AG04450 (cell line): ENCODE data around the gene TRPT1. TPM values are rescaled to one million over a fixed set of nuclear protein-coding genes. Genes with fewer than 3 reads are reported as not detected.

ENCODE experiments used
- CTCF ChIA-PET: fragments of 300-600, 350-600 bp; formaldehyde crosslinking; extraction: SDS; loops from one replicate; lab custom pipeline; 2022; ENCODE audit warnings: antibody characterized with exemption, inconsistent platforms; lab: Charles Lee
- POLR2A ChIA-PET: fragments of 350-600 bp; formaldehyde crosslinking; extraction: SDS; loops from one replicate; lab custom pipeline; 2021; ENCODE audit warnings: antibody characterized with exemption, inconsistent platforms; lab: Yijun Ruan, JAX
- DNase-seq: peaks from one replicate; pipeline ENCODE4 v3.0.0-alpha.2; 2011; ENCODE audit warnings: low read depth, low spot score
- H3K27ac ChIP-seq: one replicate; pipeline ENCODE4 v1.5.1; 2012; ENCODE audit warnings: low read depth, low read length, control low read depth
- H3K27me3 ChIP-seq: one replicate; pipeline ENCODE4 v1.6.0; 2012; ENCODE audit warnings: low read length; ENCODE audit not compliant: control insufficient read depth, insufficient read depth
- H3K4me3 ChIP-seq: 2 replicates; pipeline ENCODE4 v1.5.1; 2011; ENCODE audit warnings: mild to moderate bottlenecking, low read depth, low read length, control low read depth
- H3K9me3 ChIP-seq: 2 replicates; pipeline ENCODE4 v1.5.1; 2012; ENCODE audit warnings: low read length; ENCODE audit not compliant: control insufficient read depth, insufficient read depth
- polyA plus RNA-seq: library from polyadenylated mRNA; depleted of rRNA; stranded (reverse); fragments of >200 nt; gene quantifications from 2 replicates; pipeline ENCODE4 v1.2.3, GENCODE V29; 2011
- TF ChIP-seq, protein P1 (sequence below): IDR thresholded peaks from 2 replicates; pipeline ENCODE4 v1.5.1; 2011; ENCODE audit warnings: low read depth, low read length, control low read depth, inconsistent platforms

Gene TRPT1
- polyA plus RNA-seq, 1 experiment: 21.6 TPM

- no peak overlapping the region for H3K27ac ChIP-seq
- no peak for DNase-seq
- TF ChIP-seq, protein P1, sequence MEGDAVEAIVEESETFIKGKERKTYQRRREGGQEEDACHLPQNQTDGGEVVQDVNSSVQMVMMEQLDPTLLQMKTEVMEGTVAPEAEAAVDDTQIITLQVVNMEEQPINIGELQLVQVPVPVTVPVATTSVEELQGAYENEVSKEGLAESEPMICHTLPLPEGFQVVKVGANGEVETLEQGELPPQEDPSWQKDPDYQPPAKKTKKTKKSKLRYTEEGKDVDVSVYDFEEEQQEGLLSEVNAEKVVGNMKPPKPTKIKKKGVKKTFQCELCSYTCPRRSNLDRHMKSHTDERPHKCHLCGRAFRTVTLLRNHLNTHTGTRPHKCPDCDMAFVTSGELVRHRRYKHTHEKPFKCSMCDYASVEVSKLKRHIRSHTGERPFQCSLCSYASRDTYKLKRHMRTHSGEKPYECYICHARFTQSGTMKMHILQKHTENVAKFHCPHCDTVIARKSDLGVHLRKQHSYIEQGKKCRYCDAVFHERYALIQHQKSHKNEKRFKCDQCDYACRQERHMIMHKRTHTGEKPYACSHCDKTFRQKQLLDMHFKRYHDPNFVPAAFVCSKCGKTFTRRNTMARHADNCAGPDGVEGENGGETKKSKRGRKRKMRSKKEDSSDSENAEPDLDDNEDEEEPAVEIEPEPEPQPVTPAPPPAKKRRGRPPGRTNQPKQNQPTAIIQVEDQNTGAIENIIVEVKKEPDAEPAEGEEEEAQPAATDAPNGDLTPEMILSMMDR: no peak
- ChIA-PET POLR2A (interaction anchor here (0.7 to 1.8 kb wide), 2 partner anchors 11 to 88 kb away, joined by 7 read pairs; partner anchors contain the start of genes BAD and STIP1), CTCF (interaction anchor here (0.7 to 1.4 kb wide), 3 partner anchors 8 to 108 kb away, joined by 4 to 6 read pairs (median 5); partner anchors contain the start of gene CATSPERZ)
- no peaks in the 10 kb centered on the region for H3K27me3 ChIP-seq
- H3K4me3 ChIP-seq: no peak overlapping the region
- no peaks in the 10 kb centered on the region for H3K9me3 ChIP-seq
Measured at GRCh38 chr11:64196626-64197025, 29.4 kb downstream of the TRPT1 start.

- H3K27ac ChIP-seq: no peak overlapping the region
- CTCF ChIA-PET: interaction anchor here (1.5 kb wide), 2 partner anchors 12 to 108 kb away, joined by 4 to 9 read pairs; no protein-coding TSS in a partner anchor
- H3K9me3 ChIP-seq: no peaks in the 10 kb centered on the region
- TF ChIP-seq, protein P1: no peak
- H3K4me3 ChIP-seq: no peak overlapping the region
- DNase-seq: no peak
- H3K27me3 ChIP-seq: no peaks in the 10 kb centered on the region
- POLR2A ChIA-PET: no interaction called here
Measured at GRCh38 chr11:64192434-64192833, 33.6 kb downstream of the TRPT1 start.

- H3K27me3 ChIP-seq: no peaks in the 10 kb centered on the region
- TF ChIP-seq, protein P1: no peak
- H3K27ac ChIP-seq: peak overlapping the region; percentile 31
- DNase-seq: no peak
- no peaks in the 10 kb centered on the region; the same call in 1 of the 2 replicates for H3K9me3 ChIP-seq
- H3K4me3 ChIP-seq: no peak overlapping the region
- ChIA-PET POLR2A (interaction anchor here (0.6 to 2.5 kb wide), 9 partner anchors 10 to 348 kb away, joined by 3 to 27 read pairs (median 7); partner anchors contain the start of genes FERMT3, MACROD1, PRDX5 and RCOR2), CTCF (interaction anchor here (0.6 to 1.5 kb wide), 2 partner anchors 118 to 1281 kb away, joined by 4 read pairs; no protein-coding TSS in a partner anchor)
Measured at GRCh38 chr11:64186492-64187165, 39.4 kb downstream of the TRPT1 start.

DNA sequence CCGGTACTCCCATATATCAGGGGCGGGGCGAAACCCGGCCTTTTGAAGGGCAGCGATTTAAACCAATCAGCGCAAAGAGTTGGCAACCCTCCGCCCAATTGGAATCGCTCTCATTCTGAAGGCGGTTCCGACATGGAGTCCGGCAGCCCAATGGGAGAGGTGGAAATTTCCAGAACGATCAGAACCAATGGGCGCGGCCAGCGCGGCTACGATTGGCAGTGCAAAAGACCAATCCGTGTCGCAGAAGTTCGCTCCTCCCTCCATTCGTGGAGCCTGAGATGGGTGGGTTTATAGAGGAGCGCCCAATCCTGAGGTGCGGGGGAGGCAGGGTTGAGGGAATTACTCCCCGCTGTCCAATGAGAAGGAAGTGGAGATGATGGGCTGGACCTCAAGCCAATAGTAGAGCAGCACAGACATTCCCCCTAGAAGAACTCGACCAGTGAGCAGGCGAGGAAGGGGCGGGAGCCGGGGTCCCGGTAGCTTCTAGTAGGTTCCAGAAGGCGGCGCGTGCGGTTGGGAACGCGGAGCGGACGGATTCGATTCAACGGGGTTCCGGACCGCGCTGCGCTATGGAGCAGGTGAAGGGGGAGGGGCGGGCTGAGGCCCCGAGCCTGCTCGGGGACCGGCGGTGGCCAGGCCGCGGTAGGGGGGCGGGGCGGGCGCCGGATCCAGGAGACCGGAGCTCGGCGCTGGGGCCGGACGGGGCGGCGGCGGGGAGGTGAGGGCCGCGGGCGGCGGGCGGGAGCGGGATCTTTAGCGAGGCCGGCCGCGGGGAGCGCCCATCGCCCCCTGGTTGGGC lies 40.1 kb downstream of the TRPT1 start, which contains the start of gene STIP1:
TSS of gene STIP1 (plus strand) at position 479 of the 799 bp plus-strand sequence. CDS start at position 570, 91 bp downstream.
- Histone ChIP-seq H3K9me3 (no peaks in the 10 kb centered on the region; the same call in 1 of the 2 replicates), H3K4me3 (peak within 1 kb of the TSS; percentile 75), H3K27ac (peak within 1 kb of the TSS; percentile 96), H3K27me3 (no peaks in the 10 kb centered on the region)
- POLR2A ChIA-PET: interaction anchor here (0.6 to 2.5 kb wide), 19 partner anchors 11 to 347 kb away, joined by 3 to 27 read pairs (median 5); partner anchors contain the start of genes ESRRA, FERMT3, FKBP2 and MACROD1
- DNase-seq: peak; percentile 100
- CTCF ChIA-PET: interaction anchor here (0.5 to 1.5 kb wide), 6 partner anchors 70 to 1280 kb away, joined by 3 to 6 read pairs (median 4); no protein-coding TSS in a partner anchor
- TF ChIP-seq, protein P1: peak; percentile 52
